CD14-positive monocyte (primary cell): ENCODE data around the gene LHX3. TPM values are rescaled to one million over a fixed set of nuclear protein-coding genes. Genes with fewer than 3 reads are reported as not detected.

Source experiments
- DNase-seq, 3 donors: peaks; one replicate each; pipeline ENCODE4 v3.0.0-alpha.2; 2011 to 2022
- H2AFZ ChIP-seq: 2 replicates; pipeline ENCODE4 v1.6.0; 2012; ENCODE audit warnings: mild to moderate bottlenecking, low read depth, low read length, inconsistent platforms; ENCODE audit not compliant: insufficient read depth, poor library complexity, severe bottlenecking
- H3K27ac ChIP-seq, 2 donors: 1 replicate in 1 of 2; 2 replicates in 1 of 2; pipeline ENCODE4 v1.5.1; 2012 to 2013; ENCODE audit warnings: low read length in 2 of 2, control low read depth in 1 of 2, inconsistent platforms in 1 of 2, low read depth in 1 of 2, mild to moderate bottlenecking in 1 of 2
- H3K27me3 ChIP-seq, 2 donors: one replicate each; pipeline versions ENCODE4 v1.6.0 to v1.6.1; 2011 to 2013; ENCODE audit warnings: low read length in 2 of 2; ENCODE audit not compliant: control insufficient read depth in 2 of 2, insufficient read depth in 2 of 2
- H3K36me3 ChIP-seq, 2 donors: replicated peaks in 1 of 2; 1 replicate in 1 of 2; 2 replicates in 1 of 2; pipeline versions ENCODE4 v1.5.1 to v1.6.1; 2012 to 2013; ENCODE audit warnings: low read length in 2 of 2, control low read depth in 1 of 2, inconsistent platforms in 1 of 2, mild to moderate bottlenecking in 1 of 2; ENCODE audit not compliant: insufficient read depth in 2 of 2, control insufficient read depth in 1 of 2
- H3K4me1 ChIP-seq, 2 donors: 1 replicate in 1 of 2; 2 replicates in 1 of 2; pipeline versions ENCODE4 v1.5.1 to v1.6.1; 2012 to 2013; ENCODE audit warnings: low read length in 2 of 2, control low read depth in 1 of 2, inconsistent platforms in 1 of 2, mild to moderate bottlenecking in 1 of 2, moderate library complexity in 1 of 2; ENCODE audit not compliant: insufficient read depth in 2 of 2, control insufficient read depth in 1 of 2
- H3K4me2 ChIP-seq: replicated peaks from 2 replicates; pipeline ENCODE3; 2012; ENCODE audit warnings: low read length, moderate library complexity, mild to moderate bottlenecking; ENCODE audit not compliant: poor library complexity, severe bottlenecking; ENCODE audit errors: extremely low read depth
- H3K4me3 ChIP-seq, 3 experiments: fragments of 200-600 bp in 1 of 3; sonication (generic) in 1 of 3; replicated peaks in 1 of 3; 1 replicate in 2 of 3; 2 replicates in 1 of 3; pipeline ENCODE4 v1.5.1; 2011 to 2013; ENCODE audit warnings: low read length in 3 of 3, mild to moderate bottlenecking in 3 of 3, control low read depth in 2 of 3, low read depth in 2 of 3, inconsistent platforms in 1 of 3, moderate library complexity in 1 of 3
- H3K79me2 ChIP-seq: 2 replicates; pipeline ENCODE4 v1.6.0; 2012; ENCODE audit warnings: mild to moderate bottlenecking, control low read depth, inconsistent platforms, low read length, moderate library complexity; ENCODE audit not compliant: insufficient read depth
- H3K9ac ChIP-seq: 2 replicates; pipeline ENCODE4 v1.6.0; 2017; ENCODE audit warnings: low read length, mild to moderate bottlenecking; ENCODE audit not compliant: insufficient read depth, poor library complexity, severe bottlenecking
- H3K9me3 ChIP-seq, 2 donors: replicated peaks in 1 of 2; 1 replicate in 1 of 2; 2 replicates in 1 of 2; pipeline versions ENCODE4 v1.5.1 to v1.6.1; 2012 to 2013; ENCODE audit warnings: low read length in 2 of 2, control low read depth in 1 of 2; ENCODE audit not compliant: control insufficient read depth in 1 of 2, insufficient read depth in 1 of 2
- H4K20me1 ChIP-seq: 2 replicates; pipeline ENCODE4 v1.6.0; 2012; ENCODE audit warnings: mild to moderate bottlenecking, low read length, control low read depth, moderate library complexity; ENCODE audit not compliant: insufficient read depth
- H3K27ac Mint-ChIP-seq, 7 donors: one replicate each; pipeline ENCODE4 v1.8.0; 2020; ENCODE audit warnings: mild to moderate bottlenecking in 7 of 7, mixed read lengths in 7 of 7, moderate library complexity in 6 of 7, inconsistent platforms in 2 of 7
- H3K27me3 Mint-ChIP-seq, 3 donors: one replicate each; pipeline ENCODE4 v1.8.0; 2021 to 2022; ENCODE audit warnings: low read depth in 3 of 3, mild to moderate bottlenecking in 3 of 3, mixed read lengths in 3 of 3, moderate library complexity in 3 of 3, inconsistent platforms in 1 of 3
- H3K36me3 Mint-ChIP-seq, 2 donors: one replicate each; pipeline ENCODE4 v1.8.0; 2020; ENCODE audit warnings: mixed read lengths in 2 of 2, inconsistent platforms in 1 of 2, mild to moderate bottlenecking in 1 of 2
- H3K4me1 Mint-ChIP-seq: one replicate; pipeline ENCODE4 v1.8.0; 2020; ENCODE audit warnings: mild to moderate bottlenecking, mixed read lengths
- H3K4me3 Mint-ChIP-seq, 2 donors: one replicate each; pipeline ENCODE4 v1.8.0; 2020; ENCODE audit warnings: mild to moderate bottlenecking in 2 of 2, mixed read lengths in 2 of 2, moderate library complexity in 1 of 2
- H3K9me3 Mint-ChIP-seq, 7 donors: one replicate each; pipeline ENCODE4 v1.8.0; 2020 to 2022; ENCODE audit warnings: mixed read lengths in 7 of 7, mild to moderate bottlenecking in 6 of 7, moderate library complexity in 6 of 7, inconsistent platforms in 2 of 7
- CTCF ChIP-seq: fragments of 200-600 bp; IDR thresholded peaks from one replicate; pipeline ENCODE4 v1.8.0; 2022; ENCODE audit warnings: antibody characterized with exemption, mild to moderate bottlenecking
- WGBS: methylation state at CpG from one replicate; pipeline ENCODE4 v1.1.5; 2013; ENCODE audit warnings: missing lambda C conversion rate; ENCODE audit not compliant: insufficient coverage; 5-methylcytosine and 5-hydroxymethylcytosine counted together
- intact Hi-C, 2 donors: fragments of 100-400 bp; cut with micrococcal nuclease; formaldehyde crosslinking; loops; one replicate each; pipeline versions ENCODE4 v1.15.0 to v1.15.1; 2023
- polyA plus RNA-seq, 3 donors: library from polyadenylated mRNA; depleted of rRNA in 1 of 3; unstranded in 2 of 3; stranded (reverse) in 1 of 3; fragments of 300-500 nt in 2 of 3; fragments of >200 nt in 1 of 3; fragmentation: Illumina TruSeq in 2 of 3; gene quantifications; 1 replicate in 2 of 3; 2 replicates in 1 of 3; pipeline ENCODE4 v1.2.3, GENCODE V29; 2012 to 2021

The LHX3 gene
- polyA plus RNA-seq, 3 donors = not detected

- intact Hi-C loops = no loop called here
- WGBS = 96% methylated on average over 13 of the region's 13 CpGs
- no peaks in the 10 kb centered on the region for H3K4me1 Mint-ChIP-seq
- DNase-seq = no peak
- no peaks in the 10 kb centered on the region for H3K4me1 ChIP-seq
- peaks cover 0 to 2% of the 10 kb centered on the region in 2 donors for H3K27me3 ChIP-seq
- H2AFZ ChIP-seq = no peak overlapping the region
- peaks cover 2 to 23% (median 3%) of the 10 kb centered on the region in 3 donors for H3K27me3 Mint-ChIP-seq
- no peak overlapping the region for H3K4me3 Mint-ChIP-seq
- H3K36me3 ChIP-seq = no peaks in the 10 kb centered on the region
- no peak for TF ChIP-seq CTCF
- H3K4me3 ChIP-seq = no peak overlapping the region
- H3K9me3 Mint-ChIP-seq = no peaks in the 10 kb centered on the region
- no peak overlapping the region for H3K27ac Mint-ChIP-seq
- no peak overlapping the region for H3K4me2 ChIP-seq
- no peak overlapping the region for H3K9ac ChIP-seq
- H3K9me3 ChIP-seq = no peaks in the 10 kb centered on the region
- H3K79me2 ChIP-seq = no peaks in the 10 kb centered on the region
- H3K36me3 Mint-ChIP-seq = no peaks in the 10 kb centered on the region
- H3K27ac ChIP-seq = no peak overlapping the region
- H4K20me1 ChIP-seq = no peaks in the 10 kb centered on the region
These were observed 25.2 kb downstream of the LHX3 start for GRCh38 chr9:136179761-136180160.

- intact Hi-C loops = no loop called here
- no peaks in the 10 kb centered on the region for H3K79me2 ChIP-seq
- no peak overlapping the region for H3K27ac ChIP-seq
- 81% methylated on average over 10 of the region's 12 CpGs for WGBS
- Mint-ChIP-seq H3K27me3 (peaks cover 2 to 17% (median 3%) of the 10 kb centered on the region in 3 donors), H3K4me3 (no peak overlapping the region), H3K36me3 (no peaks in the 10 kb centered on the region), H3K27ac (no peak overlapping the region), H3K9me3 (no peaks in the 10 kb centered on the region), H3K4me1 (no peaks in the 10 kb centered on the region)
- DNase-seq = no peak
- TF ChIP-seq CTCF = no peak
- H3K36me3 ChIP-seq = no peaks in the 10 kb centered on the region
- H3K27me3 ChIP-seq = no peaks in the 10 kb centered on the region
- no peaks in the 10 kb centered on the region for H4K20me1 ChIP-seq
- no peak overlapping the region for H3K4me2 ChIP-seq
- H3K4me3 ChIP-seq = no peak overlapping the region
- no peak overlapping the region for H2AFZ ChIP-seq
- H3K4me1 ChIP-seq = no peaks in the 10 kb centered on the region
- H3K9ac ChIP-seq = no peak overlapping the region
- no peaks in the 10 kb centered on the region for H3K9me3 ChIP-seq
These were observed 25.8 kb downstream of the LHX3 start for GRCh38 chr9:136179101-136179616.
